Upper lobe of right lung (tissue), 1 donor: ENCODE results near the gene RUNX1. TPM values are rescaled to one million over a fixed set of nuclear protein-coding genes. Genes with fewer than 3 reads are reported as not detected.

ENCODE experiments used
- ATAC-seq: fragments of 200-7000 bp; cut with Tn5 transposase; one replicate; pipeline ENCODE4 v1.9.1; 2020; ENCODE audit warnings: mild to moderate bottlenecking, moderate library complexity
- DNase-seq: peaks from one replicate; pipeline ENCODE4 v3.0.0-alpha.2; 2020
- H3K27ac ChIP-seq: fragments of 200-600 bp; one replicate; pipeline ENCODE4 v1.8.0; 2022
- H3K27me3 ChIP-seq: fragments of 200-600 bp; one replicate; pipeline ENCODE4 v1.8.0; 2022; ENCODE audit warnings: mild to moderate bottlenecking
- H3K36me3 ChIP-seq: fragments of 200-600 bp; one replicate; pipeline ENCODE4 v1.8.0; 2022
- H3K4me1 ChIP-seq: fragments of 200-600 bp; one replicate; pipeline ENCODE4 v1.8.0; 2022
- H3K4me3 ChIP-seq: fragments of 200-600 bp; one replicate; pipeline ENCODE4 v1.8.0; 2022; ENCODE audit warnings: mild to moderate bottlenecking
- H3K9me3 ChIP-seq: fragments of 200-600 bp; one replicate; pipeline ENCODE4 v1.8.0; 2022
- intact Hi-C: fragments of 100-400 bp; cut with DNase I; formaldehyde crosslinking; loops from one replicate; pipeline ENCODE4 v1.11.0; 2022
- total RNA-seq: library from RNA; stranded (reverse); fragmentation: NEBNext Ultra II Directional; extraction: Animal tissue kit (Norgen Biotek cat#: 25700); gene quantifications from one replicate; pipeline ENCODE4 v1.2.1, GENCODE V29; 2021
- TF ChIP-seq, protein P1 (sequence below): fragments of 200-600 bp; IDR thresholded peaks from one replicate; pipeline ENCODE4 v1.8.0; 2022; ENCODE audit warnings: antibody characterized with exemption
- donor health status: DM: no; HTN: yes; CAD: no; lungs with severe emphysema.

The RUNX1 gene
- total RNA-seq, 1 donor from 2014 or later = 86.9 TPM

DNA sequence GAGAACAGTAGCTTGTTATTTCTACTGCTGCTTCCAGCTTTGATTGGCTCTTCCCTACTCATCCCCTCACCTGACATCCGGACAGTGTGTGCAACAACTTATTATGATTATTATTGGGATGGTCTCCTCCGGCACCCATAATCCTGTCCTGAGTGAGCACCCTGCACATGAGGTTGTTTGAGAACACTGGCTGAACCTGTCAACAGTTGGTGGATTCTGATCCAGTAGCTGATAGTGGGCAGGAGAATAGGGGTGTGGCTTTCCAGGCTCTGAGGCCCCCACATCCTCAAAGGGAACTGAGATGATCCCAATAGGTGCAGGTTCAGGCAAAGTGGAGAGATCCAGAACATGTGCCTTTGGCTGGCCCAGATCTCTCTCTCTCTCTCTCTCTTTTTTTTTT is 60.5 kb downstream of the RUNX1 start:
- intact Hi-C loops = no loop called here
- ATAC-seq = no peak

DNA sequence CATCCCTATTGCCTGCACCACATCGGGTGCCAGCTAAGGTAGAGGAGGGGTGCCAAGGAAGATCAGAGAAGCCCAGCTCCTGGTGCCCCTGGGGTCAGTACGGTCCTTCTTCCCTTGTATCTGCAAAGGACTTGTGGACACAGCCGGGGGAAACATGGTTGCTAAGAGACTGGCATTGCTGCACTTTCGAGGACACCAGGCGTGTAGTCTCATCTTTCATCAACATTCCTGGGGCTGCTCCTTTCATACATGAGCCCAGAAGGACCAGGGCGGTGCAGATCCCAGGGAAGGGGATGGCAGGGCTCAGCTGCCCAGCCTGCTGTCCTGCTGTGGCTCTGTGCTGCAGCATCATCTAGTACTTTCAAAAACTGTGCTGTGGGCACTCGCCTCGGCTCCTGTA is 61.0 kb downstream of the RUNX1 start:
- intact Hi-C loops = no loop called here
- H3K27ac ChIP-seq = no peak overlapping the region
- no peaks in the 10 kb centered on the region for H3K27me3 ChIP-seq
- no peaks in the 10 kb centered on the region for H3K9me3 ChIP-seq
- ATAC-seq (no peak), DNase-seq (no peak)
- no peaks in the 10 kb centered on the region for H3K4me1 ChIP-seq
- TF ChIP-seq, protein P1, sequence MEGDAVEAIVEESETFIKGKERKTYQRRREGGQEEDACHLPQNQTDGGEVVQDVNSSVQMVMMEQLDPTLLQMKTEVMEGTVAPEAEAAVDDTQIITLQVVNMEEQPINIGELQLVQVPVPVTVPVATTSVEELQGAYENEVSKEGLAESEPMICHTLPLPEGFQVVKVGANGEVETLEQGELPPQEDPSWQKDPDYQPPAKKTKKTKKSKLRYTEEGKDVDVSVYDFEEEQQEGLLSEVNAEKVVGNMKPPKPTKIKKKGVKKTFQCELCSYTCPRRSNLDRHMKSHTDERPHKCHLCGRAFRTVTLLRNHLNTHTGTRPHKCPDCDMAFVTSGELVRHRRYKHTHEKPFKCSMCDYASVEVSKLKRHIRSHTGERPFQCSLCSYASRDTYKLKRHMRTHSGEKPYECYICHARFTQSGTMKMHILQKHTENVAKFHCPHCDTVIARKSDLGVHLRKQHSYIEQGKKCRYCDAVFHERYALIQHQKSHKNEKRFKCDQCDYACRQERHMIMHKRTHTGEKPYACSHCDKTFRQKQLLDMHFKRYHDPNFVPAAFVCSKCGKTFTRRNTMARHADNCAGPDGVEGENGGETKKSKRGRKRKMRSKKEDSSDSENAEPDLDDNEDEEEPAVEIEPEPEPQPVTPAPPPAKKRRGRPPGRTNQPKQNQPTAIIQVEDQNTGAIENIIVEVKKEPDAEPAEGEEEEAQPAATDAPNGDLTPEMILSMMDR = no peak
- H3K4me3 ChIP-seq = no peak overlapping the region
- H3K36me3 ChIP-seq = no peaks in the 10 kb centered on the region

More for the DNA sequence above, 60.5 kb downstream of the RUNX1 start:
- Histone ChIP-seq H3K27ac (no peak overlapping the region), H3K4me1 (no peaks in the 10 kb centered on the region), H3K27me3 (no peaks in the 10 kb centered on the region), H3K9me3 (no peaks in the 10 kb centered on the region), H3K36me3 (no peaks in the 10 kb centered on the region), H3K4me3 (no peak overlapping the region)
- TF ChIP-seq, protein P1 = no peak
- no peak for DNase-seq

DNA sequence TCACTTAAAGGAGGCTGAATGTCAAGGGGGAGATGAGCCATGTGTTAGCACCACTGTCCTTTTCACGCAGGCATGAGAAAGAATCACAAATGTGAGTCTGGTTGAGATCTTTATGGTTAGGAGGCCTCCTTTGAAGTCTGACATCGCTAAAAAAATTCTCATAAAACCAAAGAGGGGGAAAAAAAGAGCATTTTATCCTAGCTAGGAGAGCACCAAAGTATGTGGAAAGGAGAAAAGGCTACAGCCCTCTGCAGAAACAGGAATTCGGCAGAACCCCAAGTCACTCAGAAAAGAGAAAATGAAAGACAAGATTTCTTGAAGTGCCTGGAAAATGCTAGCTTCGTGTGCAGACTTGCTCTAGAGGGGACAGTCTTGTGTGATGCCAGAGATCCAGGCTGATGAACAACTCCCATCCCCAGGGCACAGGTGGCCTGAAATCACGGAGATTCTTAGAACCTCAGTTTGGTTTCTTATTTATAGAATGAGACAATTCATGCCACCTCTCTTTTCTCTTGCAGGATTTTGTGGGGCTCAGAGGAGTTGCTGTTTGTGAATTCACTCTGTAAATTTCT is 61.5 kb downstream of the RUNX1 start:
- intact Hi-C loops = no loop called here
- TF ChIP-seq, protein P1 = no peak
- Histone ChIP-seq H3K36me3 (no peaks in the 10 kb centered on the region), H3K4me3 (no peak overlapping the region), H3K9me3 (no peaks in the 10 kb centered on the region), H3K27ac (no peak overlapping the region), H3K27me3 (no peaks in the 10 kb centered on the region), H3K4me1 (no peaks in the 10 kb centered on the region)
- ATAC-seq (no peak), DNase-seq (no peak)

DNA sequence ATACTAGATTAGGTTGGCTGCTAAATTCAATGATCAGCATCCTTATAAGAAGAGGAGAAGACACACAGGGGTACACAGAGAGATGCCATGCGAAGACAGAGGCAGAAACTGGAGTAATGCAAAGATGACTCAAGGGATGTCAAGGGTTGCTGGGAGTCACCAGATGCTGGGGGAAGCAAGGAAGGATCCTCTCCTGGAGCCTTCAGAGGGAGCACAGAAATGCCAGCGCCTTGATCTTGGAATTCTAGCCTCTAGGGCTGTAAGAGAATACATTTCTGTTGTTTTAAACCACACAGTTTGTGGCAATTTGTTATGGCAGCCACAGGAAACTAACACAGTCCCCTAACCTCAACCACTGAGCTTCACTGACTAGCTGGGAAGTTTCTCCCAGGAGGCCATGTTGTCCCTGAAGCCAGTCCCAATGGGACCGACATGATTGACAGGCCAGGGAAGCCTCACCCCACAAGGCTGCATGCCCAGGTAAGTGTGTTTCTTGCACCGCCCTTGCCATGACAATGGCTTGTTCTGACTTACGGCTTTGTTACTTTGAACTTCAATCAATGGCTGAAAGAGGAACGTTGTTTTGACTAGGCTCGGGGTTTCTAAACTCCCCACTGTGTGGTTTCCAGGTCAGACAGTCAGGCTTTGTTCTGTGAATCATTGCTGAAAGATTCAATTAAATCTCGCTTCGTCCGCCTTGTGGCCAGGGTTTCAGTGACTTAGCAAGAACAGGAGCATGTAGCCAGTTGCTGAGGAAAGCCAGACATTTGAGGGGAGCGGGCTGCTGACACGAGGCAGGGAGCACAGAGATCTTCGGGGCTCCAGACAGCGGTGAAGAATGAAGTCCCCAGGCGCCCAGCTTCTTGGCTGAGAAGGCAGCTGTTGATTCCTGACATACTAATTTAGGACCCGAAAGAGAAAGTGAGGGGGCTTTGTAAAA is 62.3 kb downstream of the RUNX1 start:
- no peaks in the 10 kb centered on the region for H3K9me3 ChIP-seq
- DNase-seq = no peak
- intact Hi-C loops = no loop called here
- no peak overlapping the region for H3K27ac ChIP-seq
- no peaks in the 10 kb centered on the region for H3K4me1 ChIP-seq
- no peak overlapping the region for H3K4me3 ChIP-seq
- TF ChIP-seq, protein P1 = no peak
- no peak for ATAC-seq
- no peaks in the 10 kb centered on the region for H3K36me3 ChIP-seq
- no peaks in the 10 kb centered on the region for H3K27me3 ChIP-seq

DNA sequence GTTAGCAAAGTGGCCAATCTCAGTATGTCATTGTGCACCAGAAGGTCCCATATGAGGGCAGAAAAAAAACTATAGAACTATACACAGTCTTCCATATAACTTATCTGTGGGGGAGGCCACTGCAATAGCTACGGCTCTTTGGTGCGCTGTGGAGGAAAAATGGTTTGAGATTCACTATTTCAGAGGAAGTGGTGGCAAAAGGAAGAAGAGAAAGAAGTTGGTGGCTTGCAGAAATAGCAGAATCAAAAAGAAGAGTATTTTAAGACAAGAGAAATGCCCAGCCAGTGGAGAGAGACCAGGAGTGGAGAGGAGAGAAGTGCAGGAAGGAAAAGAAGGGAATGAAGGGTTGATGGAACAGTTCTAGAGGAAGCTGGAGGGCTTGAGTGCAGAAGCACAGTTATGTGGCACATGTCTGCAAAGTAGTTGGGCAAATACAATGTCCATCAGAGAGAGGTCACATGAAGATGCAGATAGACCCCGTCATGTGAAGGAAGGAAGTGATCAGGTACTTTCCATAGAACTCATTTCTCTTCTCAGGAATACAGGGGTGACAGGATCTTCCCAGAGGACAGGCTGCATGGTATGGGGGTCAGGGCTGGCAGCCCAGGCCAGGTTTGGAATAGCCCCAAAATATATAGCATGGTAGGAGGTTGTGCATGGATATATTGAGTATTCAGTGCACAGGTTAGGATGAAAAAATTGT is 64.6 kb downstream of the RUNX1 start:
- no peaks in the 10 kb centered on the region for H3K36me3 ChIP-seq
- H3K4me3 ChIP-seq = no peak overlapping the region
- TF ChIP-seq, protein P1 = no peak
- no peak for ATAC-seq
- no peaks in the 10 kb centered on the region for H3K27me3 ChIP-seq
- H3K27ac ChIP-seq = no peak overlapping the region
- intact Hi-C loops = no loop called here
- H3K4me1 ChIP-seq = no peaks in the 10 kb centered on the region
- DNase-seq = no peak
- no peaks in the 10 kb centered on the region for H3K9me3 ChIP-seq
